ENCODE data around the gene RCL1. TPM values are rescaled to one million over a fixed set of nuclear protein-coding genes. Genes with fewer than 3 reads are reported as not detected.

The RCL1 gene
- total and polyA plus RNA-seq, 2 of the 13 experiments (the other 11 are each of a cell fraction or from before 2014, with no cell fraction given) = 22.3 to 31.6 TPM

- POLR2A ChIA-PET = no interaction called here
- in situ Hi-C loops (cut with HindIII; ENCODE audit: extremely low pct_ligation_motif_present, low pct_unique_long_range_greater_than_20kb) = no loop called here
Measured at GRCh38 chr9:4844056-4844838, 51.5 kb downstream of the RCL1 start.

GRCh38 chr9:4849369-4849768 is 56.6 kb downstream of the RCL1 start:
- H3K4me1 ChIP-seq (ENCODE audit: insufficient read depth, low read length) = peaks cover 33% of the 10 kb centered on the region
- ATAC-seq (peak; percentile 96), DNase-seq (ENCODE audit: low spot score) (peak; percentile 35), FAIRE-seq (peak; percentile 73)
- H3K27ac ChIP-seq (ENCODE audit: extremely low read length, insufficient read depth, low read length) = peak overlapping the region; percentile 75
- H2AFZ ChIP-seq (ENCODE audit: low read length) = no peak overlapping the region
- H4K20me1 ChIP-seq (ENCODE audit: insufficient read depth, low read length) = no peaks in the 10 kb centered on the region
- no peaks in the 10 kb centered on the region for H3K27me3 ChIP-seq (ENCODE audit: control insufficient read depth in 1 of 2, insufficient read depth in 2 of 2, low read length in 2 of 2)
- H3K9ac ChIP-seq (ENCODE audit: insufficient read depth, low read depth, low read length) = peak overlapping the region; percentile 40; the same call in 1 of the 2 replicates
- no peak overlapping the region for H3K4me3 ChIP-seq (replicated peaks in 1 of 3; ENCODE audit: insufficient read depth in 1 of 3, low read depth in 2 of 3, low read length in 3 of 3)
- H3K9me3 ChIP-seq (ENCODE audit: low read length) = no peaks in the 10 kb centered on the region
- peaks cover 13 to 54% of the 10 kb centered on the region in 2 experiments for H3K36me3 ChIP-seq (replicated peaks in 1 of 2; ENCODE audit: control insufficient read depth in 1 of 2, insufficient read depth in 2 of 2, low read length in 2 of 2)
- WGBS (ENCODE audit: low lambda C conversion rate) = 16% methylated on average over 5 of the region's 5 CpGs
- H3K79me2 ChIP-seq (ENCODE audit: insufficient read depth, low read length) = peaks cover 1% of the 10 kb centered on the region
- POLR2A ChIA-PET = no interaction called here
- CTCF ChIA-PET (ENCODE audit: low intra/inter-chr PET ratio, low total read pairs) = no interaction called here
- BruUV-seq (replicated peaks) = no TSS peak
- intact Hi-C loops (cut with micrococcal nuclease; ENCODE audit: unreplicated experiment) = no loop called here
- H3K4me2 ChIP-seq (ENCODE audit: low read depth, low read length) = peak overlapping the region; percentile 52
- in situ Hi-C loops (cut with HindIII; ENCODE audit: extremely low pct_ligation_motif_present, low pct_unique_long_range_greater_than_20kb) = no loop called here
- TF ChIP-seq SALL1 (CRISPR knock-in tag; IDR thresholded peaks at IDR 0.05) (peak; percentile 77), MIXL1 (CRISPR knock-in tag; IDR thresholded peaks at IDR 0.05) (peak; percentile 44; the same call in 1 of the 2 replicates), TMF1 (CRISPR knock-in tag; IDR thresholded peaks at IDR 0.05; ENCODE audit: low read depth) (no peak), ARID5B (CRISPR knock-in tag; IDR thresholded peaks at IDR 0.05) (peak; percentile 24; the same call in 1 of the 2 replicates), MAFK (conservative IDR thresholded peaks at IDR 0.05 in 1 of 2, IDR thresholded peaks at IDR 0.05 in 1 of 2; ENCODE audit: low read length in 2 of 2) (no peak), ELF3 (CRISPR knock-in tag; IDR thresholded peaks at IDR 0.05) (peak; percentile 29; the same call in 1 of the 2 replicates), EP300 (IDR thresholded peaks at IDR 0.05; ENCODE audit: low read depth in 2 of 2, low read length in 2 of 2) (0 out of 4 replicates have a peak, but pooled peaks of 1 of the 2 experiments have one; percentile 11), EP300 (CRISPR knock-in tag; IDR thresholded peaks at IDR 0.05; ENCODE audit: borderline replicate concordance) (no peak), STAG1 (CRISPR knock-in tag; IDR thresholded peaks at IDR 0.05) (peak; percentile 50), RBFOX2 (IDR thresholded peaks at IDR 0.05; ENCODE audit: low read depth, low read length) (0 out of 2 replicates have a peak, but pooled peaks have one; percentile 3), ZNF124 (CRISPR knock-in tag; IDR thresholded peaks at IDR 0.05) (no peak), ZFX (CRISPR knock-in tag; IDR thresholded peaks at IDR 0.05; ENCODE audit: low read depth) (peak; percentile 39)

More at GRCh38 chr9:4844056-4844838, 51.5 kb downstream of the RCL1 start:
- H3K4me2 ChIP-seq (ENCODE audit: low read depth, low read length) = no peak overlapping the region
- H3K36me3 ChIP-seq (replicated peaks in 1 of 2; ENCODE audit: control insufficient read depth in 1 of 2, insufficient read depth in 2 of 2, low read length in 2 of 2) = peaks cover 4 to 46% of the 10 kb centered on the region in 2 experiments
- H3K27ac ChIP-seq (ENCODE audit: extremely low read length, insufficient read depth, low read length) = no peak overlapping the region
- H3K4me3 ChIP-seq (replicated peaks in 1 of 3; ENCODE audit: insufficient read depth in 1 of 3, low read depth in 2 of 3, low read length in 3 of 3) = no peak overlapping the region
- ATAC-seq (no peak), DNase-seq (ENCODE audit: low spot score) (no peak), FAIRE-seq (no peak)
- no peaks in the 10 kb centered on the region for H3K9me3 ChIP-seq (ENCODE audit: low read length)
- no peak for TF ChIP-seq ZBTB8A (CRISPR knock-in tag; IDR thresholded peaks at IDR 0.05; ENCODE audit: borderline replicate concordance, low read depth)
- TF ChIP-seq ZNF496 (CRISPR knock-in tag; IDR thresholded peaks at IDR 0.05; ENCODE audit: insufficient replicate concordance) = no peak
- no peak for TF ChIP-seq GATA4 (IDR thresholded peaks at IDR 0.05; ENCODE audit: borderline replicate concordance, low read depth)
- no peak for TF ChIP-seq SKI (IDR thresholded peaks at IDR 0.05; ENCODE audit: partially characterized antibody)
- TF ChIP-seq PCBP1 (IDR thresholded peaks at IDR 0.05; ENCODE audit: borderline replicate concordance, low read depth, low read length) = no peak
- no peak for TF ChIP-seq XBP1 (CRISPR knock-in tag; IDR thresholded peaks at IDR 0.05)
- no peak for TF ChIP-seq ZBTB1 (CRISPR knock-in tag; IDR thresholded peaks at IDR 0.05; ENCODE audit: borderline replicate concordance)
- no peak for TF ChIP-seq ONECUT2 (CRISPR knock-in tag; IDR thresholded peaks at IDR 0.05)
- WGBS (ENCODE audit: low lambda C conversion rate) = 92% methylated on average over 9 of the region's 9 CpGs
- no peaks in the 10 kb centered on the region for H4K20me1 ChIP-seq (ENCODE audit: insufficient read depth, low read length)
- no peak overlapping the region for H2AFZ ChIP-seq (ENCODE audit: low read length)
- CTCF ChIA-PET (ENCODE audit: low intra/inter-chr PET ratio, low total read pairs) = no interaction called here
- H3K79me2 ChIP-seq (ENCODE audit: insufficient read depth, low read length) = peaks cover 21% of the 10 kb centered on the region
- no TSS peak for BruUV-seq (replicated peaks)
- no peaks in the 10 kb centered on the region for H3K27me3 ChIP-seq (ENCODE audit: control insufficient read depth in 1 of 2, insufficient read depth in 2 of 2, low read length in 2 of 2)
- intact Hi-C loops (cut with micrococcal nuclease; ENCODE audit: unreplicated experiment) = no loop called here
- H3K9ac ChIP-seq (ENCODE audit: insufficient read depth, low read depth, low read length) = no peak overlapping the region
- peaks cover 58% of the 10 kb centered on the region for H3K4me1 ChIP-seq (ENCODE audit: insufficient read depth, low read length)

Measured in HepG2 (cell line).